ENCODE measurements around the gene FADS1.

GRCh38 chr11:61781585-61781984, 35.2 kb downstream of the FADS1 start:
- TF ChIP-seq, protein P1, sequence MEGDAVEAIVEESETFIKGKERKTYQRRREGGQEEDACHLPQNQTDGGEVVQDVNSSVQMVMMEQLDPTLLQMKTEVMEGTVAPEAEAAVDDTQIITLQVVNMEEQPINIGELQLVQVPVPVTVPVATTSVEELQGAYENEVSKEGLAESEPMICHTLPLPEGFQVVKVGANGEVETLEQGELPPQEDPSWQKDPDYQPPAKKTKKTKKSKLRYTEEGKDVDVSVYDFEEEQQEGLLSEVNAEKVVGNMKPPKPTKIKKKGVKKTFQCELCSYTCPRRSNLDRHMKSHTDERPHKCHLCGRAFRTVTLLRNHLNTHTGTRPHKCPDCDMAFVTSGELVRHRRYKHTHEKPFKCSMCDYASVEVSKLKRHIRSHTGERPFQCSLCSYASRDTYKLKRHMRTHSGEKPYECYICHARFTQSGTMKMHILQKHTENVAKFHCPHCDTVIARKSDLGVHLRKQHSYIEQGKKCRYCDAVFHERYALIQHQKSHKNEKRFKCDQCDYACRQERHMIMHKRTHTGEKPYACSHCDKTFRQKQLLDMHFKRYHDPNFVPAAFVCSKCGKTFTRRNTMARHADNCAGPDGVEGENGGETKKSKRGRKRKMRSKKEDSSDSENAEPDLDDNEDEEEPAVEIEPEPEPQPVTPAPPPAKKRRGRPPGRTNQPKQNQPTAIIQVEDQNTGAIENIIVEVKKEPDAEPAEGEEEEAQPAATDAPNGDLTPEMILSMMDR (conservative IDR thresholded peaks at IDR 0.05 in 1 of 2, IDR thresholded peaks at IDR 0.05 in 1 of 2; ENCODE audit: low read depth in 1 of 2, low read length in 2 of 2), result no peak
- TF ChIP-seq EZH2 (IDR thresholded peaks at IDR 0.05; ENCODE audit: low read length, missing control alignments), result no peak
